ENCODE data around the gene TAX1BP1. TPM values are rescaled to one million over a fixed set of nuclear protein-coding genes. Genes with fewer than 3 reads are reported as not detected.

The TAX1BP1 gene
- total RNA-seq, 1 experiment from 2014 or later = 58.3 TPM

DNA sequence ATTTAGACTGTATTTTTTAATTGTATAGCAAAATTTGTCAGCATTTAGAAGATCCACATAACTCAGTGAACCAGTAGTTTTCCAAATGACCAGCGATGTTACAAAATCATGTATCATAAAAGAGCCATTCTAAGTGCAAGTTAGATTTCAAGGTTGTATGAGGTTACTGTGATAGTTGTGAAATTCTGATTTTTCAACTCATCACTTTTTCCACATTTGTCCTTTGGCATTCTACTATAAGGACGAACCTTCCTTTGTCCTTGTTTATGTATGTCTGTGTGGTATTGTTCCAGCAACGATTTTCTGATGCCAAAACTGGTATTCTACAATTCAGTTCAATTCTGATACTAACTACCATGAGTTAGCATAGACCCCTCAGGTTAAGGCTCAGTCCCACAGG, 64.2 kb downstream of the TAX1BP1 start:
- H3K36me3 Mint-ChIP-seq (ENCODE audit: insufficient read depth in 1 of 3, low read depth in 3 of 3) = no peaks in the 10 kb centered on the region; a peak in 1 of 7 replicates
- H3K4me1 Mint-ChIP-seq = peaks cover 21 to 30% of the 10 kb centered on the region in 2 experiments
- Histone ChIP-seq H3T11ph (ENCODE audit: low read length) (no peak overlapping the region), H2BK120ac (ENCODE audit: low read depth, low read length, poor library complexity, severe bottlenecking) (no peak overlapping the region), H3K4me1 (ENCODE audit: insufficient read depth, low read length) (no peaks in the 10 kb centered on the region), H3K23me2 (ENCODE audit: insufficient read length, low read depth, low read length, poor library complexity, severe bottlenecking) (no peaks in the 10 kb centered on the region), H2BK20ac (ENCODE audit: low read depth, low read length, poor library complexity, severe bottlenecking) (no peak overlapping the region), H3K9me3 (ENCODE audit: control insufficient read depth, low read depth, low read length) (no peaks in the 10 kb centered on the region), H3K23ac (ENCODE audit: insufficient read length, low read depth, low read length) (no peak overlapping the region), H3K56ac (ENCODE audit: insufficient read length, low read depth, low read length) (no peak overlapping the region), H2AK5ac (ENCODE audit: insufficient read length, low read length) (no peak overlapping the region), H3K4ac (ENCODE audit: low read depth, low read length) (no peak overlapping the region), H3K18ac (ENCODE audit: insufficient read length, low read depth, low read length) (no peak overlapping the region), H3K14ac (ENCODE audit: insufficient read depth, low read length) (no peak overlapping the region), H3K4me2 (ENCODE audit: insufficient read depth, insufficient read length, low read length) (no peak overlapping the region), H2AFZ (ENCODE audit: low read length) (no peak overlapping the region), H4K20me1 (ENCODE audit: control insufficient read depth, insufficient read depth, insufficient read length) (no peaks in the 10 kb centered on the region), H2BK5ac (ENCODE audit: insufficient read length, low read length) (no peak overlapping the region), H4K8ac (replicated peaks; ENCODE audit: insufficient read length, low read depth, low read length) (no peak overlapping the region), H3K27me3 (ENCODE audit: insufficient read depth, low read length) (no peaks in the 10 kb centered on the region), H3K79me2 (ENCODE audit: insufficient read depth, low read length) (no peaks in the 10 kb centered on the region), H2BK12ac (ENCODE audit: insufficient read length, low read depth, low read length) (no peak overlapping the region), H3K9ac (ENCODE audit: extremely low read depth, insufficient read length, low read length) (no peak overlapping the region), H3K79me1 (ENCODE audit: insufficient read depth, low read depth, low read length, poor library complexity, severe bottlenecking) (no peaks in the 10 kb centered on the region), H3K27ac (ENCODE audit: insufficient read length, low read depth, low read length) (no peak overlapping the region), H4K91ac (ENCODE audit: insufficient read length, low read depth, low read length) (no peak overlapping the region), H2BK15ac (ENCODE audit: low read depth, low read length) (no peak overlapping the region), H4K5ac (ENCODE audit: insufficient read length, low read depth, low read length) (no peak overlapping the region)
- TF ChIP-seq, protein P1, sequence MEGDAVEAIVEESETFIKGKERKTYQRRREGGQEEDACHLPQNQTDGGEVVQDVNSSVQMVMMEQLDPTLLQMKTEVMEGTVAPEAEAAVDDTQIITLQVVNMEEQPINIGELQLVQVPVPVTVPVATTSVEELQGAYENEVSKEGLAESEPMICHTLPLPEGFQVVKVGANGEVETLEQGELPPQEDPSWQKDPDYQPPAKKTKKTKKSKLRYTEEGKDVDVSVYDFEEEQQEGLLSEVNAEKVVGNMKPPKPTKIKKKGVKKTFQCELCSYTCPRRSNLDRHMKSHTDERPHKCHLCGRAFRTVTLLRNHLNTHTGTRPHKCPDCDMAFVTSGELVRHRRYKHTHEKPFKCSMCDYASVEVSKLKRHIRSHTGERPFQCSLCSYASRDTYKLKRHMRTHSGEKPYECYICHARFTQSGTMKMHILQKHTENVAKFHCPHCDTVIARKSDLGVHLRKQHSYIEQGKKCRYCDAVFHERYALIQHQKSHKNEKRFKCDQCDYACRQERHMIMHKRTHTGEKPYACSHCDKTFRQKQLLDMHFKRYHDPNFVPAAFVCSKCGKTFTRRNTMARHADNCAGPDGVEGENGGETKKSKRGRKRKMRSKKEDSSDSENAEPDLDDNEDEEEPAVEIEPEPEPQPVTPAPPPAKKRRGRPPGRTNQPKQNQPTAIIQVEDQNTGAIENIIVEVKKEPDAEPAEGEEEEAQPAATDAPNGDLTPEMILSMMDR (conservative IDR thresholded peaks at IDR 0.05) = no peak
- H3K27ac Mint-ChIP-seq = peak overlapping the region in 1 of 3 experiments; percentile 89; a peak in 2 of 7 replicates
- WGBS (ENCODE audit: extremely low coverage, insufficient read length, low lambda C conversion rate) = no CpG with 5 or more reads among the region's 3 CpGs
- DNase-seq = no peak
- H3K4me3 Mint-ChIP-seq = no peak overlapping the region
- no peaks in the 10 kb centered on the region for H3K9me3 Mint-ChIP-seq
- H3K27me3 Mint-ChIP-seq (ENCODE audit: low read depth) = no peaks in the 10 kb centered on the region

Data from H9 (cell line).